ENCODE results near the gene TBK1.

DNA sequence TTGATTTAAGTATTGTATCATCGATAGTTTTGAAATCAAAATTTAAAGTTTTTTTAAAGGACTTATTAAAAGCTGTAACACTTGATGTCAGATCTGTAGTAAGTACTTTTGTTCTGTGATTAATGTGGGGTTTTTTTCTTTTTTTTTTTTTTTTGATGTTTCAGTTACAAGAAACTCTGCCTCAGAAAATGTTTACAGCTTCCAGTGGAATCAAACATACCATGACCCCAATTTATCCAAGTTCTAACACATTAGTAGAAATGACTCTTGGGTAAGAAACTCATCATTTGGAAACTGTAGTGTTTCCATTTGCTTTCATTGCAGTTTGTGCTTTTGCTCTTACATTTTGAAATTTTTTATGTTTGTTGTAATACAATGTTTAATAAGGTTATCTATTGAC is 45.6 kb downstream of the TBK1 start:
- TF ChIP-seq, protein P1, sequence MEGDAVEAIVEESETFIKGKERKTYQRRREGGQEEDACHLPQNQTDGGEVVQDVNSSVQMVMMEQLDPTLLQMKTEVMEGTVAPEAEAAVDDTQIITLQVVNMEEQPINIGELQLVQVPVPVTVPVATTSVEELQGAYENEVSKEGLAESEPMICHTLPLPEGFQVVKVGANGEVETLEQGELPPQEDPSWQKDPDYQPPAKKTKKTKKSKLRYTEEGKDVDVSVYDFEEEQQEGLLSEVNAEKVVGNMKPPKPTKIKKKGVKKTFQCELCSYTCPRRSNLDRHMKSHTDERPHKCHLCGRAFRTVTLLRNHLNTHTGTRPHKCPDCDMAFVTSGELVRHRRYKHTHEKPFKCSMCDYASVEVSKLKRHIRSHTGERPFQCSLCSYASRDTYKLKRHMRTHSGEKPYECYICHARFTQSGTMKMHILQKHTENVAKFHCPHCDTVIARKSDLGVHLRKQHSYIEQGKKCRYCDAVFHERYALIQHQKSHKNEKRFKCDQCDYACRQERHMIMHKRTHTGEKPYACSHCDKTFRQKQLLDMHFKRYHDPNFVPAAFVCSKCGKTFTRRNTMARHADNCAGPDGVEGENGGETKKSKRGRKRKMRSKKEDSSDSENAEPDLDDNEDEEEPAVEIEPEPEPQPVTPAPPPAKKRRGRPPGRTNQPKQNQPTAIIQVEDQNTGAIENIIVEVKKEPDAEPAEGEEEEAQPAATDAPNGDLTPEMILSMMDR (IDR thresholded peaks at IDR 0.05), result no peak
- TF ChIP-seq POLR2AphosphoS5 (IDR thresholded peaks at IDR 0.05), result no peak
